ENCODE data around the gene CCR7.

Gene CCR7

GRCh38 chr17:40561294-40561870 is 3.9 kb downstream of the CCR7 start:
- Histone ChIP-seq H2BK120ac (ENCODE audit: low read depth, low read length) (no peak overlapping the region), H4K8ac (ENCODE audit: low read depth, low read length) (no peak overlapping the region), H3K56ac (ENCODE audit: low read length) (no peak overlapping the region), H3K23ac (ENCODE audit: low read length) (no peak overlapping the region), H3K27ac (ENCODE audit: low read depth, low read length) (no peak overlapping the region), H3K79me2 (ENCODE audit: control insufficient read depth, insufficient read depth, low read length) (no peaks in the 10 kb centered on the region), H3K4ac (ENCODE audit: low read depth, low read length) (no peak overlapping the region), H3K18ac (ENCODE audit: low read length) (no peak overlapping the region), H2BK5ac (ENCODE audit: low read length) (no peak overlapping the region), H3K4me3 (ENCODE audit: low read length) (no peak overlapping the region), H3K27me3 (ENCODE audit: insufficient read depth, low read length, poor library complexity) (no peaks in the 10 kb centered on the region), H3K9ac (ENCODE audit: low read length) (no peak overlapping the region), H3K4me2 (ENCODE audit: low read length) (no peak overlapping the region), H4K5ac (ENCODE audit: low read length) (no peak overlapping the region), H2BK15ac (replicated peaks; ENCODE audit: low read depth) (no peak overlapping the region), H2AK5ac (ENCODE audit: low read length) (no peak overlapping the region), H3K4me1 (ENCODE audit: control insufficient read depth, low read depth, low read length) (peaks cover 10% of the 10 kb centered on the region), H3K36me3 (ENCODE audit: control insufficient read depth, insufficient read depth, low read length) (no peaks in the 10 kb centered on the region), H3K79me1 (ENCODE audit: low read length) (no peaks in the 10 kb centered on the region)
- no peak for DNase-seq
- no CpG with 5 or more reads among the region's 3 CpGs for WGBS (ENCODE audit: extremely low coverage, insufficient coverage, low lambda C conversion rate)

- Histone ChIP-seq H3K27me3 (ENCODE audit: insufficient read depth, low read length, poor library complexity) (no peaks in the 10 kb centered on the region), H3K36me3 (ENCODE audit: control insufficient read depth, insufficient read depth, low read length) (no peaks in the 10 kb centered on the region), H3K4ac (ENCODE audit: low read depth, low read length) (no peak overlapping the region), H2BK5ac (ENCODE audit: low read length) (no peak overlapping the region), H3K4me1 (ENCODE audit: control insufficient read depth, low read depth, low read length) (peaks cover 10% of the 10 kb centered on the region), H3K56ac (ENCODE audit: low read length) (peak overlapping the region; percentile 58), H3K9ac (ENCODE audit: low read length) (peak overlapping the region; percentile 48), H3K27ac (ENCODE audit: low read depth, low read length) (no peak overlapping the region), H3K4me3 (ENCODE audit: low read length) (no peak overlapping the region), H4K8ac (ENCODE audit: low read depth, low read length) (no peak overlapping the region), H4K5ac (ENCODE audit: low read length) (no peak overlapping the region), H3K4me2 (ENCODE audit: low read length) (no peak overlapping the region), H2BK120ac (ENCODE audit: low read depth, low read length) (no peak overlapping the region), H3K18ac (ENCODE audit: low read length) (no peak overlapping the region), H2AK5ac (ENCODE audit: low read length) (no peak overlapping the region), H3K23ac (ENCODE audit: low read length) (no peak overlapping the region), H3K79me2 (ENCODE audit: control insufficient read depth, insufficient read depth, low read length) (no peaks in the 10 kb centered on the region), H2BK15ac (replicated peaks; ENCODE audit: low read depth) (no peak overlapping the region), H3K79me1 (ENCODE audit: low read length) (no peaks in the 10 kb centered on the region)
- no peak for DNase-seq
- no CpG with 5 or more reads among the region's 24 CpGs for WGBS (ENCODE audit: extremely low coverage, insufficient coverage, low lambda C conversion rate)
These were observed 4.5 kb downstream of the CCR7 start for GRCh38 chr17:40560592-40561293.

GRCh38 chr17:40559954-40560591 is 5.2 kb downstream of the CCR7 start:
- peak; percentile 92 for DNase-seq
- no peak overlapping the region for H2BK15ac ChIP-seq (replicated peaks; ENCODE audit: low read depth)
- no peaks in the 10 kb centered on the region for H3K36me3 ChIP-seq (ENCODE audit: control insufficient read depth, insufficient read depth, low read length)
- H3K79me1 ChIP-seq (ENCODE audit: low read length), result no peaks in the 10 kb centered on the region
- no peak overlapping the region for H4K5ac ChIP-seq (ENCODE audit: low read length)
- no peak overlapping the region for H3K23ac ChIP-seq (ENCODE audit: low read length)
- H3K9ac ChIP-seq (ENCODE audit: low read length), result peak overlapping the region; percentile 48
- no peak overlapping the region for H4K8ac ChIP-seq (ENCODE audit: low read depth, low read length)
- no peak overlapping the region for H3K4me3 ChIP-seq (ENCODE audit: low read length)
- no peak overlapping the region for H2AK5ac ChIP-seq (ENCODE audit: low read length)
- H2BK5ac ChIP-seq (ENCODE audit: low read length), result no peak overlapping the region
- H3K27ac ChIP-seq (ENCODE audit: low read depth, low read length), result no peak overlapping the region
- no peak overlapping the region for H3K4ac ChIP-seq (ENCODE audit: low read depth, low read length)
- WGBS (ENCODE audit: extremely low coverage, insufficient coverage, low lambda C conversion rate), result no CpG with 5 or more reads among the region's 13 CpGs
- peak overlapping the region; percentile 58 for H3K56ac ChIP-seq (ENCODE audit: low read length)
- no peak overlapping the region for H2BK120ac ChIP-seq (ENCODE audit: low read depth, low read length)
- H3K18ac ChIP-seq (ENCODE audit: low read length), result no peak overlapping the region
- peaks cover 7% of the 10 kb centered on the region for H3K4me1 ChIP-seq (ENCODE audit: control insufficient read depth, low read depth, low read length)
- H3K79me2 ChIP-seq (ENCODE audit: control insufficient read depth, insufficient read depth, low read length), result no peaks in the 10 kb centered on the region
- no peaks in the 10 kb centered on the region for H3K27me3 ChIP-seq (ENCODE audit: insufficient read depth, low read length, poor library complexity)
- no peak overlapping the region for H3K4me2 ChIP-seq (ENCODE audit: low read length)

GRCh38 chr17:40559564-40559916 is 5.7 kb downstream of the CCR7 start:
- H4K8ac ChIP-seq (ENCODE audit: low read depth, low read length), result no peak overlapping the region
- no peaks in the 10 kb centered on the region for H3K36me3 ChIP-seq (ENCODE audit: control insufficient read depth, insufficient read depth, low read length)
- no peak overlapping the region for H2BK5ac ChIP-seq (ENCODE audit: low read length)
- no peak overlapping the region for H3K27ac ChIP-seq (ENCODE audit: low read depth, low read length)
- no peak overlapping the region for H3K56ac ChIP-seq (ENCODE audit: low read length)
- H3K27me3 ChIP-seq (ENCODE audit: insufficient read depth, low read length, poor library complexity), result no peaks in the 10 kb centered on the region
- no CpG with 5 or more reads among the region's 5 CpGs for WGBS (ENCODE audit: extremely low coverage, insufficient coverage, low lambda C conversion rate)
- H3K79me1 ChIP-seq (ENCODE audit: low read length), result no peaks in the 10 kb centered on the region
- H3K4me2 ChIP-seq (ENCODE audit: low read length), result no peak overlapping the region
- H2BK15ac ChIP-seq (replicated peaks; ENCODE audit: low read depth), result no peak overlapping the region
- H3K4me3 ChIP-seq (ENCODE audit: low read length), result no peak overlapping the region
- H2AK5ac ChIP-seq (ENCODE audit: low read length), result no peak overlapping the region
- H2BK120ac ChIP-seq (ENCODE audit: low read depth, low read length), result no peak overlapping the region
- H3K18ac ChIP-seq (ENCODE audit: low read length), result no peak overlapping the region
- no peak for DNase-seq
- H3K9ac ChIP-seq (ENCODE audit: low read length), result no peak overlapping the region
- H3K4ac ChIP-seq (ENCODE audit: low read depth, low read length), result no peak overlapping the region
- H3K4me1 ChIP-seq (ENCODE audit: control insufficient read depth, low read depth, low read length), result peaks cover 6% of the 10 kb centered on the region
- H3K23ac ChIP-seq (ENCODE audit: low read length), result no peak overlapping the region
- H4K5ac ChIP-seq (ENCODE audit: low read length), result no peak overlapping the region
- no peaks in the 10 kb centered on the region for H3K79me2 ChIP-seq (ENCODE audit: control insufficient read depth, insufficient read depth, low read length)

- Histone ChIP-seq H3K27me3 (ENCODE audit: insufficient read depth, low read length, poor library complexity) (no peaks in the 10 kb centered on the region), H3K79me2 (ENCODE audit: control insufficient read depth, insufficient read depth, low read length) (no peaks in the 10 kb centered on the region), H3K4me3 (ENCODE audit: low read length) (no peak overlapping the region), H3K27ac (ENCODE audit: low read depth, low read length) (no peak overlapping the region), H3K4me1 (ENCODE audit: control insufficient read depth, low read depth, low read length) (peaks cover 6% of the 10 kb centered on the region), H3K79me1 (ENCODE audit: low read length) (no peaks in the 10 kb centered on the region), H3K36me3 (ENCODE audit: control insufficient read depth, insufficient read depth, low read length) (no peaks in the 10 kb centered on the region), H2BK120ac (ENCODE audit: low read depth, low read length) (no peak overlapping the region), H2BK15ac (replicated peaks; ENCODE audit: low read depth) (no peak overlapping the region), H3K4ac (ENCODE audit: low read depth, low read length) (no peak overlapping the region), H2AK5ac (ENCODE audit: low read length) (no peak overlapping the region), H2BK5ac (ENCODE audit: low read length) (no peak overlapping the region), H3K9ac (ENCODE audit: low read length) (no peak overlapping the region), H3K56ac (ENCODE audit: low read length) (no peak overlapping the region), H3K4me2 (ENCODE audit: low read length) (no peak overlapping the region), H4K5ac (ENCODE audit: low read length) (no peak overlapping the region), H3K23ac (ENCODE audit: low read length) (no peak overlapping the region), H3K18ac (ENCODE audit: low read length) (no peak overlapping the region), H4K8ac (ENCODE audit: low read depth, low read length) (no peak overlapping the region)
- WGBS (ENCODE audit: extremely low coverage, insufficient coverage, low lambda C conversion rate), result no CpG with 5 or more reads among the region's 10 CpGs
- DNase-seq, result no peak
These were observed 6.2 kb downstream of the CCR7 start for GRCh38 chr17:40558890-40559563.
